CD4-positive, alpha-beta T cell treated with Interleukin-15 for 4 hours (primary cell): Measurements from ENCODE around the gene POP5.
"Not testable (repeated sequence)": the region's sequence is repeated elsewhere in the genome, so short reads cannot be mapped to it uniquely, and the experiment has no call there.

Experiments used
- DNase-seq: peaks from one replicate; pipeline ENCODE4 v3.0.0-alpha.2; 2020; ENCODE audit warnings: low spot score

The POP5 gene

DNA sequence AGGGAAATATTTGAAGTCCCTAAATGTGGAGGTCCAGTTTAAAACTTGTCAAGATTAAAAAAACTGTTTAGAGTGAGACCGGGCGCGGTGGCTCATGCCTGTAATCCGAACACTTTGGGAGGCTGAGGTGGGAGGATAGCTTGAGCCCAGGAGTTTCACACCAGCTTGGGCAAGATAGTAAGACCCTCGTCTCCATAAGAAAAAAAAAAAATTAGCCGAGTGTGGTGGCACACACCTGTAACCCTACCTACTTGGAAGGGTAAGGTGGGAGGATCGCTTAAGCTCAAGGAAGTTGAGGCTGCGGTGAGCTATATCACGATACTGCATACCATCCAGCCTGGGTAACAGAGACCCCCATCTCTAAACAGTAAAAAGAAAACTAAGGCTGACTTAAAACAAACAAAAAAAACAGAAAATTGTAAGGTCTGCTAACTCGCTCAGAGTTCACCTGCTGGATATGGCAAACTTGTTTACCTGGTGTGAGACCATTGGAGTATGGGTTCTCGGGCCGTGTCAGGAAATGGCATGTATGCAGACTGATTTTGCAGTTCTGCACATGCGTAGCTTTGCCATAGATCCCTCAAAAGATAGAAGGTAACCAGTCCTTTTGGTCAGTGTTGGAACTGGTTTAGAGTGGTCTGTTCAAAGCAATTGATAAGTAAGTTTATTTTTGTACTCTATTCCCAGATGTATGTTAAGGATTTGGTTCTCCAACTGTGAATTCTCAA, 45.0 kb downstream of the POP5 start:
- peak; percentile 39 for DNase-seq

DNA sequence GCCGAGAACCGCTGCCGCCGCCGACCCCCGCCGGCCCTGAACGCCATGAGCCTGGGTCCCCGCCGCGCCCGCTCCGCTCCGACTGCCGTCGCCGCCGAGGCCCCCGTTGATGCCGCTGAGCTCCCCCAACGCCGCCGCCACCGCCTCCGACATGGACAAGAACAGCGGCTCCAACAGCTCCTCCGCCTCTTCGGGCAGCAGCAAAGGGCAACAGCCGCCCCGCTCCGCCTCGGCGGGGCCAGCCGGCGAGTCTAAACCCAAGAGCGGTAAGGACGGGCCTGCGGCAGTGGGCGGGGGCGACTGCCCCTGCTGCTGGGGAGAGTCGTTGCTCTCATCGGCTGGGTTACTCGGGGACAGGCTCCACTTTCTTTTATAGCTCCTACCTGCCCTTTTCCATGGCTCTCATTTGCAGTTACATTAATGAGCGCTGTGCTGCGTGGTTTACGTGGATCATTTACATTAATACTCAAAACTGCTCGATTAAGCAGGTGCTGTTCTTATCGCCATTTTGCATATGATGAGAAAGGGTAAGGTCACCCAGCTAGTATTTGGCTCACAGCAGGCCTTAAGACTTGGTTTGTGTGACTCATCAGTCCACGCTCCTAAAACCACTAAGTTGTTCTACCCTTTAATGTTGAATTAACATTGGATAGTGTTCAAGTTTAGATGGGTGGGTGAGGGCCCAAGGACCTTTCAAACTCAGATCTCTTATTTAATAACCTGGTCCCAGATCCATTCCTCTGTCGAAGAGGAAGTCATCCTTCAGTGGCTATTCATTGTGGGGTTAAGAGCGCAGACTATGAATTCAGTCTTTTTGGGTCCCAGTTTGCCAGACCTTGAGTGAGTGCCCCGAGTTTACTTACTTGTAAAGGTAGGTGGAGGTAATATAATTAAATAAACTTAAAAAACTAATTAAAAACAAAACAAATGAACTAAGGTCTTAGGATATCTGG, 46.2 kb downstream of the POP5 start:
- DNase-seq = peak; percentile 46

DNA sequence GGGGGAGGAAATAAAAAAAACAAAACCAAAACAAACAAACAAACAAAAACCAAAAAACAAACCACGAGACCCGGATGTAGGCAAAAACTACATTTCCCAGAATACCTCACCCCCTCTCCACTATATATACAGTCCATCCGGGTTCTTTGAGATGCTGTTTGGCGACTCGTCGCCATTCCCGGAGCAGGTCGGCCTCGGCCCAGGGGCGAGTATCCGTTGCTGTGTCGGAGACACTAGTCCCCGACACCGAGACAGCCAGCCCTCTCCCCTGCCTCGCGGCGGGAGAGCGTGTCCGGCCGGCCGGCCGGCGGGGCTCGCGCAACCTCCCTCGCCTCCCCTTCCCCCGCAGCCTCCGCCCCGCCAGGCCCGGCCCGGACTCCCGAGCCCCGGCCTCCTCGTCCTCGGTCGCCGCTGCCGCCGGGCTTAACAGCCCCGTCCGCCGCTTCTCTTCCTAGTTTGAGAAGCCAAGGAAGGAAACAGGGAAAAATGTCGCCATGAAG, 46.9 kb downstream of the POP5 start, which contains the start of gene RNF10:
TSS of gene RNF10 (plus strand) at position 154 of the 500 bp plus-strand sequence. CDS start 456 bp downstream, outside the sequence.
- peak; percentile 90 for DNase-seq

DNA sequence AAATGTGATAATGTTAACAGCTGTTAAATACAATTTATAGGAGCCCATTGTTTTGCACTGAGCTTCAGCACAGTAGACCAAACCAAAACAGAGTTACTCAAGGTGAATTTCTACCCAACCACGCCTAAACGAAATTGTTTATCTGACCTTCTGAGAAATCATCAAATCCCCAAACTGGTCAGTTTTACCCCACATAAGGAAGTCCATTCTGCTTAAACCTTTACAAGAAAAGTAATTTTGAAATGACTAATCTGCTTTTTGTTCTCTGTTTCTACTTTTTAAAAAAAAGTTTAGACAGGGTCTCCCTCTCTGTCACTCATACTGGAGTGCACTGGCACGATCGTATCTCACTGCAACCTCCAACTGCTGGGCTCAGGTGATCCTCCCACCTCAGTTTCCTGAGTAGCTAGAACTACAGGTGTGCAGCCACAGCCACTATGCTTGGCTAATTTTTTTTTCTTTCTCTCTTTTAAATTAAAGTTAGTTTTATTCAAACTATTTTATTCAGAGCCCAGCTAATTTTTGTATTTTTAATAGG, 48.4 kb downstream of the POP5 start:
- DNase-seq = no peak

DNA sequence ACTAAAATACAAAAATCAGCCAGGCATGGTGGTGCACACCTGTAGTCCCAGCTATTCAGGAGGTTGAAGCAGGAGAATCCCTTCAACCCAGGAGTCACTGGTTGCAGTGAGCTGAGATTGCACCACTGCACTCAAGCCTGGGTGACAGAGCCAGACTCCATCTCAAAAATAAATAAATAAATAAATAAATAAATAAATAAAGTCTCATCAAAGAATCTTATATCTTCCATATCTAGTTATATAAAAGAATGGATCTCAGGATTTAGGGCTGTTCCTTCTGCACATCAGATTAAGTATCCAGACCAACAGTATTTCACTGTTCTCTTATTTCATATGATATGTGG, 50.8 kb downstream of the POP5 start:
- DNase-seq = not testable (repeated sequence)

DNA sequence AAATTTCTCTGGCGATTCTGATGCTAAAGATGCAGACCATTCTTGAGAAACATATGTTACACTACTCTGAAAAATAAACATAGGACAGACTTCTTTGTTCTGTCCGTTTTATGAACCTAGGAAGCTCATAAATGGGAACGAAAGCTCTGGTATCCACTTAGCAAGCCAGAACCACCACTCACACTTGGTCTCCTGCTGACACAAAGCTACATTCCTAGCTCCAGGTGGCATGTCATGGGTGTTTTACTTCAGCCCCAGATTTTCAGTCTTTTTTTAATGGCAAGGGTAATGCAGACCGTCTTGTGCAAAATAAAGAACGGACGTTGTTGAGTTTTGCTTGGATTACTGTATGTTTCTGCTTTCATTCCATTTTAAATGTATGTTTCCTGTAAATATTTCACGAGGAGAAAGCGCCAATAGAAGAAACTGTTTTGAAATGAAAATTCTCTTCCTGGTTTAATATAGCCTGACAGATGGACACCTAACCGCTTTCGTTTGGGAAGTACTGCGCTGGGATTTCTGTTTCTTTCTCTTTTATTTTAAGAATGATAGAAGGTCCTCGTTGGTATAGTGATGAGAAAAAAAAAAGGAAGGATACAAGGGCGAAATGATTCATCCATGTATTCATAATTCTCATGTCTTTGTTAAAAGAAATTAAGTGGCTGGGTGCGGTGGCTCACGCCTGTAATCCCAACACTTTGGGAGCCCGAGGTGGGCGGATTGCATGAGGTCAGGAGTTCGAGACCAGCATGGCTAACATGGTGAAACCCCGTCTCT, 51.4 kb downstream of the POP5 start:
- no peak for DNase-seq

DNA sequence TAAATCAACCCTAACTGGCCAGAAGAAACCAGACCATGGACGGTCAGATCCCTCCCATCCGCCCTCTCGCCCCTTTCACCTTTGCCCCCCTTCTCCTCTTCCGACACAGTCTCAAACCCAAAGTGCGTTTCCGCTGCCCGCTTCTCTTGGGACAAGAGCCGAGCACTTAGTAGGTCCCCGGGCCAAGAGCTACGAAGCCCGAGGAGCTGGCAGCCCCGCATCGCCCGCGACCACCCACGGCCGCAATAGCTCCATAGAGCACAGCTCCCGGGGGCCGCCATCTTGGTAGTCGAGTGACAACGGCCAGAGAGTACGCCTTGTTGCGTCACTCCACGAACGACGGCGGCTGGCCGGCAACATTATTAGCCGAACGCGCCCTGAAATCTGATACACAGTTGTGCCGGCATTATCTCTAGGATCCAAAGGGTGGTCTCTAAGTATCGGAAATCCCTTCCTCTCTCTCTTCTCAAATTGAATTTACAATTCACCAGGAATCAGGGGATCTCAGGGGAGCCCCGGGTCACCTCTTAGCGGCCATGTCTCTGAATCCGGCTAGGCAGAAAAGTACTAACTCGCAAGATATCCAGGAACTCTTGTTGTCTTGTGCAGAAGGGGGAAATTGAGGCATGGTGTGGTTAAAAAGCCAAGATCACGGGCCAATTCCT, 52.2 kb downstream of the POP5 start, which contains the start of gene COQ5:
TSS of gene COQ5 (minus strand) at position 298 of the 665 bp plus-strand sequence. CDS start at position 281, 17 bp downstream.
- DNase-seq = peak; percentile 89
